ENCODE results near the gene KRTAP9-2.
"Not testable (repeated sequence)": the region's sequence is repeated elsewhere in the genome, so short reads cannot be mapped to it uniquely, and the experiment has no call there.

Gene KRTAP9-2

GRCh38 chr17:41264599-41264998 is 38.2 kb downstream of the KRTAP9-2 start:
- H3K4me3 ChIP-seq (ENCODE audit: control insufficient read depth, low read depth, low read length): no peak overlapping the region
- TF ChIP-seq CTCF (IDR thresholded peaks at IDR 0.05; ENCODE audit: control insufficient read depth, insufficient read depth, low read depth, low read length, missing control alignments): no peak
- DNase-seq (ENCODE audit: low read depth): no peak

GRCh38 chr17:41265078-41265477 is 38.6 kb downstream of the KRTAP9-2 start, which contains the start of gene KRTAP9-6:
Gene KRTAP9-6 (plus strand): TSS chr17:41265378. CDS start chr17:41265378, 0 bp downstream.
- DNase-seq (ENCODE audit: low read depth): no peak
- TF ChIP-seq CTCF (IDR thresholded peaks at IDR 0.05; ENCODE audit: control insufficient read depth, insufficient read depth, low read depth, low read length, missing control alignments): no peak

GRCh38 chr17:41267711-41268110 is 41.3 kb downstream of the KRTAP9-2 start:
- no peak overlapping the region for H3K4me3 ChIP-seq (ENCODE audit: control insufficient read depth, low read depth, low read length)
- no peak for TF ChIP-seq CTCF (IDR thresholded peaks at IDR 0.05; ENCODE audit: control insufficient read depth, insufficient read depth, low read depth, low read length, missing control alignments)
- DNase-seq (ENCODE audit: low read depth): no peak

More at GRCh38 chr17:41265078-41265477, 38.6 kb downstream of the KRTAP9-2 start, which contains the start of gene KRTAP9-6:
- no peak within 1 kb of the TSS for H3K4me3 ChIP-seq (ENCODE audit: control insufficient read depth, low read depth, low read length)

GRCh38 chr17:41271323-41271722 is 44.9 kb downstream of the KRTAP9-2 start:
- DNase-seq (ENCODE audit: low read depth); H3K4me3 ChIP-seq (ENCODE audit: control insufficient read depth, low read depth, low read length): not testable (repeated sequence)

- DNase-seq (ENCODE audit: low read depth): no peak
- no peak overlapping the region for H3K4me3 ChIP-seq (ENCODE audit: control insufficient read depth, low read depth, low read length)
- TF ChIP-seq CTCF (IDR thresholded peaks at IDR 0.05; ENCODE audit: control insufficient read depth, insufficient read depth, low read depth, low read length, missing control alignments): no peak
Measured at GRCh38 chr17:41271858-41272257, 45.4 kb downstream of the KRTAP9-2 start.

GRCh38 chr17:41275648-41276190 is 49.3 kb downstream of the KRTAP9-2 start, which contains the start of gene KRTAP9-7:
Gene KRTAP9-7 (plus strand): TSS chr17:41275698. CDS start chr17:41275698, 0 bp downstream.
- DNase-seq (ENCODE audit: low read depth); H3K4me3 ChIP-seq (ENCODE audit: control insufficient read depth, low read depth, low read length): not testable (repeated sequence)

Data from AG09309 (cell line).